T-cell (primary cell): Measurements from ENCODE around the gene ZNF546. TPM values are rescaled to one million over a fixed set of nuclear protein-coding genes. Genes with fewer than 3 reads are reported as not detected.
A peak's percentile ranks its signal among the peaks of the same experiment; 100 is the strongest.

Experiments used
- ATAC-seq, 4 experiments: fragments of 200-7000 bp in 3 of 4; fragments of 150-1000 bp in 1 of 4; cut with Tn5 transposase; replicated peaks in 1 of 4; 1 replicate in 3 of 4; 2 replicates in 1 of 4; pipeline ENCODE4 v1.10.0; 2021; ENCODE audit warnings: moderate library complexity in 3 of 4, mild to moderate bottlenecking in 2 of 4, moderate number of reproducible peaks in 1 of 4
- CTCF ChIA-PET, 2 donors: fragments of 300-600 bp; sonication (Branson Sonifier 250); formaldehyde crosslinking; loops; one replicate each; lab custom pipeline; 2022; ENCODE audit warnings: antibody characterized with exemption in 2 of 2; lab: Charles Lee
- POLR2A ChIA-PET, 2 donors: fragments of 300-600 bp; sonication (Branson Sonifier 250); formaldehyde crosslinking; loops; one replicate each; lab custom pipeline; 2022; ENCODE audit warnings: antibody characterized with exemption in 2 of 2; lab: Charles Lee
- DNase-seq, 35 experiments: peaks; one replicate each; pipeline versions ENCODE4 v3.0.0 to v3.0.0-alpha.2; 2013 to 2023
- H3K27ac ChIP-seq: one replicate; pipeline ENCODE4 v1.5.1; 2013; ENCODE audit warnings: low read length
- H3K27me3 ChIP-seq, 2 experiments: replicated peaks in 1 of 2; 1 replicate in 1 of 2; 2 replicates in 1 of 2; pipeline versions ENCODE4 v1.6.1 to v1.7.0; 2013; ENCODE audit warnings: low read length in 1 of 2, mixed read lengths in 1 of 2; ENCODE audit not compliant: control insufficient read depth in 2 of 2, insufficient read depth in 2 of 2; ENCODE audit errors: extremely low read depth in 1 of 2
- H3K36me3 ChIP-seq, 2 donors: 1 replicate in 1 of 2; 2 replicates in 1 of 2; pipeline versions ENCODE4 v1.6.1 to v1.7.0; 2013; ENCODE audit warnings: low read length in 1 of 2; ENCODE audit not compliant: control insufficient read depth in 2 of 2, insufficient read depth in 1 of 2; ENCODE audit errors: extremely low read depth in 1 of 2
- H3K4me1 ChIP-seq, 2 experiments: 1 replicate in 1 of 2; 2 replicates in 1 of 2; pipeline versions ENCODE4 v1.6.1 to v1.7.0; 2013; ENCODE audit warnings: low read length in 2 of 2, mixed read lengths in 1 of 2; ENCODE audit not compliant: insufficient read depth in 2 of 2, control insufficient read depth in 1 of 2; ENCODE audit errors: extremely low read depth in 1 of 2
- H3K4me3 ChIP-seq, 2 donors: 1 replicate in 1 of 2; 2 replicates in 1 of 2; pipeline versions ENCODE4 v1.5.1 to v1.7.0; 2013; ENCODE audit warnings: mild to moderate bottlenecking in 2 of 2, low read length in 1 of 2, moderate library complexity in 1 of 2; ENCODE audit not compliant: control insufficient read depth in 1 of 2; ENCODE audit errors: extremely low read depth in 1 of 2
- H3K9me3 ChIP-seq: 2 replicates; pipeline ENCODE4 v1.7.0; 2013
- H3K27ac Mint-ChIP-seq, 2 donors: one replicate each; pipeline ENCODE4 v1.8.0; 2020 to 2021; ENCODE audit warnings: mild to moderate bottlenecking in 2 of 2, mixed read lengths in 2 of 2
- H3K27me3 Mint-ChIP-seq, 2 donors: one replicate each; pipeline ENCODE4 v1.8.0; 2021 to 2022; ENCODE audit warnings: mixed read lengths in 2 of 2
- H3K36me3 Mint-ChIP-seq: one replicate; pipeline ENCODE4 v1.8.0; 2021; ENCODE audit warnings: mixed read lengths
- H3K4me1 Mint-ChIP-seq, 3 donors: one replicate each; pipeline ENCODE4 v1.8.0; 2020 to 2022; ENCODE audit warnings: mixed read lengths in 3 of 3, mild to moderate bottlenecking in 1 of 3
- H3K4me3 Mint-ChIP-seq, 3 donors: one replicate each; pipeline ENCODE4 v1.8.0; 2020 to 2022; ENCODE audit warnings: mild to moderate bottlenecking in 3 of 3, mixed read lengths in 3 of 3, moderate library complexity in 3 of 3
- H3K9me3 Mint-ChIP-seq, 3 donors: one replicate each; pipeline ENCODE4 v1.8.0; 2020 to 2022; ENCODE audit warnings: mixed read lengths in 3 of 3
- WGBS: methylation state at CpG from one replicate; pipeline ENCODE4 v1.1.5; 2013; ENCODE audit warnings: missing lambda C conversion rate; ENCODE audit not compliant: insufficient coverage; 5-methylcytosine and 5-hydroxymethylcytosine counted together
- total RNA-seq, 35 experiments: library from RNA in 6 of 35; stranded (reverse) in 6 of 35; fragments of 120-200 nt in 1 of 35; gene quantifications; one replicate each; pipeline versions ENCODE4 v1.2.1 to v1.2.4 and lab custom pipeline; 2013 to 2026

Gene ZNF546
- total RNA-seq, 5 donors from 2014 or later (not counting 1 experiment from before 2014, with no cell fraction given) = 5.9 to 18.0 (median 12.9) TPM

DNA sequence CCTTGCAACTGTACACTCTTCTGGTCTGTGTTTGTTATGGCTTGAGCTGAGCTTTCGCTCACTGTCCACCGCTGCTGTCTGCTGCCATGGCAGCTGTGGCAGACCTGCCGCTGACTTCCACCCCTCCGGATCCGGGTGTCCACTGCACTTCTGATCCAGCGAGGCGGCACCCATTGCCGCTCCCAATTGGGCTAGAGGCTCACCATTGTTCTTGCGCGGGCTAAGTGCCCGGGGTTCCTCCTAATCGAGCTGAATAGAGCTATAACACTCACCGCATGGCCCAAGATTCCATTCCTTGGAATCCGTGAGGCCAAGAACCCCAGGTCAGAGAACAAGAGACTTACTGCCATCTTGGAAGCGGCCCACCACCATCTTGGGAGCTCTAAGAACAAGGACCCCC, 28.1 kb upstream of the ZNF546 start:
- WGBS = over 99% methylated on average over 12 of the region's 15 CpGs
- Histone ChIP-seq H3K4me1 (peaks cover 11 to 45% of the 10 kb centered on the region in 2 experiments), H3K36me3 (peaks cover 7 to 19% of the 10 kb centered on the region in 2 donors), H3K9me3 (no peaks in the 10 kb centered on the region), H3K4me3 (no peak overlapping the region), H3K27ac (peak overlapping the region; percentile 90), H3K27me3 (no peaks in the 10 kb centered on the region)
- Mint-ChIP-seq H3K36me3 (peaks cover 9% of the 10 kb centered on the region), H3K27ac (peak overlapping the region; percentile 95 to 98), H3K4me3 (peak overlapping the region; percentile 98 to 100 (median 98)), H3K4me1 (peaks cover 49 to 61% (median 61%) of the 10 kb centered on the region in 3 donors), H3K27me3 (no peaks in the 10 kb centered on the region), H3K9me3 (no peaks in the 10 kb centered on the region)
- DNase-seq (no peak), ATAC-seq (no peak)
- CTCF ChIA-PET = interaction anchor here in 1 of 2 donors (2.6 to 3.7 kb wide), 3 partner anchors 24 to 61 kb away, joined by 10 to 61 read pairs (median 13); no protein-coding TSS in a partner anchor
- POLR2A ChIA-PET = no interaction called here

DNA sequence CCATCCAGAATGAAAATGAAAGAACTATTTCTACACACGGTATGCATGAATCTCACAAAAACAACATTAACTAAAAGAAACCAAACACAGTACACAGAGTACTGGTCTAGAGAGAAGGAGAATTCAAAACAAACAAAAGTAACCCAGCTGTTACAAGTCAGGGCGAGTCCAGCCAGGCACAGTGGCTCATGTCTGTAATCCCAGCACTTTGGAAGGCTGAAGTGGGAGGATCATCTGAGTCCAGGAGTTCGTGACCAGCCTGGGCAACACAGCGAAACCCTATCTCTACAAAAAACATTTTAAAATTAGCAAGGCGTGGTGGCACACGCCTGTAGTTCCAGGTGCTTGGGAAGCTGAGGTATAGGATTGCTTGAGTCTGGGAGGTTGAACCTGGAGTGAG, 27.6 kb upstream of the ZNF546 start:
- no CpG with 5 or more reads among the region's 6 CpGs for WGBS
- Mint-ChIP-seq H3K9me3 (no peaks in the 10 kb centered on the region), H3K4me1 (peaks cover 53 to 59% (median 59%) of the 10 kb centered on the region in 3 donors), H3K27me3 (no peaks in the 10 kb centered on the region), H3K4me3 (peak overlapping the region; percentile 98 to 100 (median 98)), H3K27ac (peak overlapping the region; percentile 95 to 98), H3K36me3 (peaks cover 12% of the 10 kb centered on the region)
- CTCF ChIA-PET = interaction anchor here in 1 of 2 donors (0.8 to 3.7 kb wide), 7 partner anchors 16 to 1166 kb away, joined by 6 to 61 read pairs (median 13); partner anchors contain the start of gene DYRK1B
- no peak for ATAC-seq
- H3K27me3 ChIP-seq = no peaks in the 10 kb centered on the region
- H3K9me3 ChIP-seq = no peaks in the 10 kb centered on the region
- no peak for DNase-seq
- H3K4me1 ChIP-seq = peaks cover 11 to 50% of the 10 kb centered on the region in 2 experiments
- POLR2A ChIA-PET = interaction anchor here in 1 of 2 donors (0.6 to 2.0 kb wide), 2 partner anchors 27 to 315 kb away, joined by 3 to 11 read pairs; no protein-coding TSS in a partner anchor
- H3K27ac ChIP-seq = peak overlapping the region; percentile 90
- no peak overlapping the region for H3K4me3 ChIP-seq
- peaks cover 9 to 24% of the 10 kb centered on the region in 2 donors for H3K36me3 ChIP-seq

DNA sequence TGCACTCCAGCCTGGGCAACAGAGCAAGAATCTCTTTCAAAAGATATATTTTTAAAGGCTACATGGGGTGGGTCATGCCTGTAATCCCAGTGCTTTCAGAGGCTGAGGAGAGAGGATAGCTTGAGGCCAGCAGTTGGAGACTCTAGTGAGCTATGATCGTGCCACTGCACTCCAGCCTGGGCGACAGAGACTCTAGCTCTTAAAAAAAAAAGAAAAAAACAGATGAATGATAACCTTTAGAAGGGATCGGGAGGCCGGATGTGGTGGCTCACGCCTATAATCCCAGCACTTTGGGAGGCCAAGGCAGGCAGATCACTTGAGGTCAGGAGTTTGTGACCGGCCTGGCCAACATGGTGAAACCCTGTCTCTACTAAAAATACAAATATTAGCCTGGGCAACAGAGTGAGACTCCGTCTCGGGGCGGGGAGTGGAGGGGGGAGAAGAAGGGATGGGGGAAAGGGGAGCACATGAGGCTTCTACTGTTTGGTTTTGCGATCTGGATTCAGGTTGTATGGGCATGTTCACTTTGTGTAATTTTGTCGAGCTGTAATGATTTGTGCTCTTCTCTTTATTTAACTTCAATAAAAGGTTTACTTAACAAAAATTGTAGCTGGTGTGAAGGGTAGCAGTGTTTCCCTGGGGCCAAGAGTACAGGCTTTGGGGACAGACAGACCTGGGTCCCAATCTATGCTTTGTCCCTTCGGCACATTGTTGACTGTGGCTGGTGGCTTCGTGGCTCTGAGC, 27.0 kb upstream of the ZNF546 start:
- peaks cover 11 to 50% of the 10 kb centered on the region in 2 experiments for H3K4me1 ChIP-seq
- H3K36me3 ChIP-seq = peaks cover 15 to 29% of the 10 kb centered on the region in 2 donors
- POLR2A ChIA-PET = interaction anchor here (0.5 to 2.0 kb wide), 12 partner anchors 9 to 315 kb away, joined by 3 to 13 read pairs (median 4); partner anchors contain the start of genes DYRK1B (in 1 of the 2) and FBL (in 1 of the 2)
- H3K4me3 ChIP-seq = peak overlapping the region; percentile 77 to 84
- peak overlapping the region; percentile 90 for H3K27ac ChIP-seq
- Mint-ChIP-seq H3K27ac (peak overlapping the region; percentile 95 to 98), H3K4me3 (peak overlapping the region; percentile 98 to 100 (median 98)), H3K4me1 (peaks cover 53 to 61% (median 59%) of the 10 kb centered on the region in 3 donors), H3K36me3 (peaks cover 16% of the 10 kb centered on the region), H3K9me3 (no peaks in the 10 kb centered on the region), H3K27me3 (no peaks in the 10 kb centered on the region)
- H3K9me3 ChIP-seq = no peaks in the 10 kb centered on the region
- CTCF ChIA-PET = interaction anchor here (0.6 to 3.7 kb wide), 31 partner anchors 9 to 1165 kb away, joined by 3 to 61 read pairs (median 7); partner anchors contain the start of genes DYRK1B (in 1 of the 2), FBL (in 1 of the 2), ZNF546 (in 1 of the 2) and ZNF780A (in 1 of the 2)
- 39% methylated on average over 2 of the region's 13 CpGs for WGBS
- DNase-seq (peak in 3 of 35 experiments; percentile 15 to 33 (median 20)), ATAC-seq (no peak)
- no peaks in the 10 kb centered on the region for H3K27me3 ChIP-seq

DNA sequence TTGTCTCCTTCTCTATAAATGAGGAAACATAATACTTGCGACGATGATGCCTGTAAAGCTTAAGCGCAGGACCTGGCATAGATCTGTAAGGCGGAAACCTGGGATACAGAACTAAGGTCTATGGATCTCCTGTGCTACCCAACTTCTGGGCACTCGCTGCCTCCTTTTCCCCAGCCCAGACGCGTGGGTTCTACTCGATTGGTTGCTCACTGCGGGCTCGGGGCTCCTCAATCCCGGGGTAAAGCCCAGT, 26.5 kb upstream of the ZNF546 start:
- peaks cover 11 to 50% of the 10 kb centered on the region in 2 experiments for H3K4me1 ChIP-seq
- POLR2A ChIA-PET = interaction anchor here (0.5 to 2.0 kb wide), 12 partner anchors 8 to 137 kb away, joined by 3 to 13 read pairs (median 4); partner anchors contain the start of genes DYRK1B (in 1 of the 2), FBL (in 1 of the 2) and ZNF780A (in 1 of the 2)
- no peaks in the 10 kb centered on the region for H3K9me3 Mint-ChIP-seq

DNA sequence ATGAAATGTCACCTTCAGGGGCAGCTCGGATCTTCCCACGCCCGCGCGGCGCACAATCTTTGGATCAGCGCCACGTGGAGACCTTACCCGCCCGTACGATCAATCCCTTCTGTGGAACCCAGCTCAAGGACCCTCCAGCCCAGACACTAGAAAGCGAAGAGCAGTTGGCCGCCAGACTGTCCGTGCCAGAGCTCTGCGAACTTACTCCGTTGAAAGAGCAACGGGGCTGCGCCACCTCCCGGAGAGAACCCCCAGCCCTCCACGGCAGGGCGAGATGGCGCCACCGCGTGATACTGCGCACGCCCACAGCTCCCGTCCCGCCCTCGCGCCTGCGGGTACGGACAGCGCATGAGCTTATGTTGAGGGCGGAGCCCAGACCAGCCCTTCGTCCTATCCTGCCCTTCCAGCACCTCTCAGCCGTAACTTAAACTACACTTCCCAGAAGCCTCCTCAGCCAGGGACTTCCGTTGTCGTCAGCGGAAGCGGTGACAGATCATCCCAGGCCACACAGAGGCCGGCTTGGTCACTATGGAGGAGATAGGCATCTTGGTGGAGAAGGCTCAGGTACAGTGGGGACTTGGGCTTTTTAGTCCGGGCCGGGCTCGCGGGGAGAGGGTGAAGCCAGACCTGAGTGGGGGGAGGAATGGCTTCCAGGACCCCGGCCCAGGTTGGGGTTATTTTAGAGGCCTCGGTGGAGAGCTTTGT, 26.0 kb upstream of the ZNF546 start, which contains the start of gene PSMC4:
Gene PSMC4, plus strand, starts transcription at position 491 of the 705 bp plus-strand sequence. Its CDS starts 38 bp downstream, at position 529.
- ChIA-PET CTCF (interaction anchor here (0.6 to 3.7 kb wide), 38 partner anchors 9 to 1975 kb away, joined by 3 to 61 read pairs (median 6); partner anchors contain the start of genes DYRK1B (in 1 of the 2), FBL (in 1 of the 2), RPS16 (in 1 of the 2) and ZNF546 (in 1 of the 2)), POLR2A (interaction anchor here (0.5 to 2.0 kb wide), 12 partner anchors 8 to 137 kb away, joined by 3 to 13 read pairs (median 4); partner anchors contain the start of genes DYRK1B (in 1 of the 2), FBL (in 1 of the 2) and ZNF780A (in 1 of the 2))
- DNase-seq (peak; percentile 96 to 99 (median 98)), ATAC-seq (peak; percentile 95 to 98 (median 96))
- H3K36me3 Mint-ChIP-seq = peaks cover 24% of the 10 kb centered on the region
- peaks cover 11 to 50% of the 10 kb centered on the region in 2 experiments for H3K4me1 ChIP-seq
- peak within 1 kb of the TSS; percentile 95 to 98 for H3K27ac Mint-ChIP-seq
- peaks cover 53 to 62% (median 59%) of the 10 kb centered on the region in 3 donors for H3K4me1 Mint-ChIP-seq
- H3K4me3 Mint-ChIP-seq = peak within 1 kb of the TSS; percentile 98 to 100 (median 98)
- H3K27me3 ChIP-seq = no peaks in the 10 kb centered on the region
- peaks cover 15 to 38% of the 10 kb centered on the region in 2 donors for H3K36me3 ChIP-seq
- H3K4me3 ChIP-seq = peak within 1 kb of the TSS; percentile 84 to 99
- under 1% methylated on average over 46 of the region's 47 CpGs for WGBS
- no peaks in the 10 kb centered on the region for H3K9me3 Mint-ChIP-seq
- no peaks in the 10 kb centered on the region for H3K27me3 Mint-ChIP-seq
- H3K9me3 ChIP-seq = no peaks in the 10 kb centered on the region
- peak within 1 kb of the TSS; percentile 90 for H3K27ac ChIP-seq

More for the DNA sequence above, 26.5 kb upstream of the ZNF546 start:
- Mint-ChIP-seq H3K27me3 (no peaks in the 10 kb centered on the region), H3K4me3 (peak overlapping the region; percentile 98 to 100 (median 98)), H3K36me3 (peaks cover 19% of the 10 kb centered on the region), H3K4me1 (peaks cover 53 to 62% (median 59%) of the 10 kb centered on the region in 3 donors), H3K27ac (peak overlapping the region; percentile 95 to 98)
- 7% methylated on average over 11 of the region's 11 CpGs for WGBS
- Histone ChIP-seq H3K36me3 (peaks cover 15 to 34% of the 10 kb centered on the region in 2 donors), H3K9me3 (no peaks in the 10 kb centered on the region), H3K27ac (peak overlapping the region; percentile 90), H3K27me3 (no peaks in the 10 kb centered on the region), H3K4me3 (peak overlapping the region; percentile 77 to 84)
- ATAC-seq (peak; percentile 21 to 40 (median 28)), DNase-seq (peak in 1 of 35 experiments; percentile 12)
- CTCF ChIA-PET = interaction anchor here (0.6 to 3.7 kb wide), 34 partner anchors 9 to 633 kb away, joined by 3 to 61 read pairs (median 6); partner anchors contain the start of genes DYRK1B (in 1 of the 2), FBL (in 1 of the 2), RPS16 (in 1 of the 2) and ZNF546 (in 1 of the 2)
